ENCODE results near the gene NAV1. TPM values are rescaled to one million over a fixed set of nuclear protein-coding genes. Genes with fewer than 3 reads are reported as not detected.

NAV1 gene
- total and polyA plus RNA-seq, 9 of the 15 experiments (the other 6 are each of a cell fraction or from before 2014, with no cell fraction given), result 0.91 to 16.8 (median 3.2) TPM

GRCh38 chr1:201551877-201552731 is 13.2 kb downstream of the NAV1 start (continued):
- TF ChIP-seq ZNF512 (tag; IDR thresholded peaks at IDR 0.05) (no peak), ZNF41 (CRISPR knock-in tag; conservative IDR thresholded peaks at IDR 0.05) (no peak), MTF1 (CRISPR knock-in tag; IDR thresholded peaks at IDR 0.05; ENCODE audit: borderline replicate concordance) (no peak), PML (IDR thresholded peaks at IDR 0.05; ENCODE audit: low read length) (no peak), HNRNPLL (IDR thresholded peaks at IDR 0.05; ENCODE audit: low read depth, low read length, poor library complexity, severe bottlenecking) (no peak), BDP1 (IDR thresholded peaks at IDR 0.05; ENCODE audit: insufficient read depth, insufficient read length) (no peak), ZNF740 (CRISPR knock-in tag; IDR thresholded peaks at IDR 0.05) (no peak), ZNF740 (tag; IDR thresholded peaks at IDR 0.05) (0 out of 4 replicates have a peak, but pooled peaks of 1 of the 2 experiments have one; percentile 22), CGGBP1 (CRISPR knock-in tag; IDR thresholded peaks at IDR 0.05) (no peak), ZBED1 (IDR thresholded peaks at IDR 0.05) (no peak), ZNF655 (CRISPR knock-in tag; IDR thresholded peaks at IDR 0.05) (no peak), ATF1 (CRISPR knock-in tag; IDR thresholded peaks at IDR 0.05) (no peak), ATF1 (tag; IDR thresholded peaks at IDR 0.05) (peak; percentile 60; the same call in 1 of the 2 replicates), E4F1 (CRISPR knock-in tag; IDR thresholded peaks at IDR 0.05; ENCODE audit: borderline replicate concordance) (no peak), GTF3C2 (IDR thresholded peaks at IDR 0.05; ENCODE audit: borderline replicate concordance, extremely low read depth, insufficient read length) (no peak), ZNF143 (CRISPR knock-in tag; IDR thresholded peaks at IDR 0.05) (no peak)

Measured in K562 (cell line).